Uterus (tissue), 4 donors: ENCODE measurements around the gene P2RX7. TPM values are rescaled to one million over a fixed set of nuclear protein-coding genes. Genes with fewer than 3 reads are reported as not detected.

Experiments
- DNase-seq, 2 donors: peaks; one replicate each; pipeline ENCODE4 v3.0.0-alpha.2; 2019 to 2020
- H3K27ac ChIP-seq, 2 donors: fragments of 200-600 bp; sonication (generic); 1 replicate in 1 of 2; 2 replicates in 1 of 2; pipeline ENCODE4 v1.5.1; 2016 to 2018
- H3K27me3 ChIP-seq, 2 donors: fragments of 200-600 bp; sonication (generic); one replicate each; pipeline ENCODE4 v1.5.1; 2018 to 2019; ENCODE audit warnings: control low read depth in 1 of 2
- H3K36me3 ChIP-seq, 2 donors: fragments of 200-600 bp; sonication (generic); one replicate each; pipeline ENCODE4 v1.5.1; 2019; ENCODE audit warnings: control low read depth in 1 of 2
- H3K4me1 ChIP-seq, 2 donors: fragments of 200-600 bp; sonication (generic); one replicate each; pipeline ENCODE4 v1.5.1; 2018 to 2019; ENCODE audit warnings: control low read depth in 1 of 2
- H3K4me3 ChIP-seq, 2 donors: fragments of 200-600 bp; sonication (generic); 1 replicate in 1 of 2; 2 replicates in 1 of 2; pipeline ENCODE4 v1.5.1; 2018 to 2019; ENCODE audit warnings: mild to moderate bottlenecking in 1 of 2
- H3K9me3 ChIP-seq, 2 donors: fragments of 200-600 bp; sonication (generic); one replicate each; pipeline ENCODE4 v1.5.1; 2019; ENCODE audit warnings: control low read depth in 1 of 2
- POLR2A ChIP-seq, 2 donors: fragments of 450-650 bp; IDR thresholded peaks; one replicate each; pipeline ENCODE4 v1.6.1; 2016; ENCODE audit warnings: antibody characterized with exemption in 2 of 2, mild to moderate bottlenecking in 1 of 2, moderate library complexity in 1 of 2
- intact Hi-C: fragments of 100-400 bp; cut with DNase I; formaldehyde crosslinking; loops from one replicate; pipeline ENCODE4 v1.15.1; 2023; ENCODE audit warnings: low total_unique reads
- total RNA-seq, 4 donors: library from RNA; depleted of rRNA in 3 of 4; stranded (reverse); fragments of >200 nt in 3 of 4; gene quantifications; one replicate each; pipeline versions ENCODE4 v1.1.0 to v1.2.4, GENCODE V29; 2014 to 2023
- TF ChIP-seq, protein P1 (sequence below), 4 experiments: fragments of 200-600 bp in 2 of 4; fragments of 450-650 bp in 2 of 4; sonication (generic) in 2 of 4; IDR thresholded peaks; one replicate each; pipeline ENCODE4 v1.5.1; 2016 to 2019; ENCODE audit warnings: antibody characterized with exemption in 4 of 4, mild to moderate bottlenecking in 2 of 4, moderate library complexity in 1 of 4
- donor health status: DM: yes; HTN: yes; CAD: no.

The P2RX7 gene
- total RNA-seq, 4 donors from 2014 or later, result 1.0 to 7.7 (median 3.1) TPM

DNA sequence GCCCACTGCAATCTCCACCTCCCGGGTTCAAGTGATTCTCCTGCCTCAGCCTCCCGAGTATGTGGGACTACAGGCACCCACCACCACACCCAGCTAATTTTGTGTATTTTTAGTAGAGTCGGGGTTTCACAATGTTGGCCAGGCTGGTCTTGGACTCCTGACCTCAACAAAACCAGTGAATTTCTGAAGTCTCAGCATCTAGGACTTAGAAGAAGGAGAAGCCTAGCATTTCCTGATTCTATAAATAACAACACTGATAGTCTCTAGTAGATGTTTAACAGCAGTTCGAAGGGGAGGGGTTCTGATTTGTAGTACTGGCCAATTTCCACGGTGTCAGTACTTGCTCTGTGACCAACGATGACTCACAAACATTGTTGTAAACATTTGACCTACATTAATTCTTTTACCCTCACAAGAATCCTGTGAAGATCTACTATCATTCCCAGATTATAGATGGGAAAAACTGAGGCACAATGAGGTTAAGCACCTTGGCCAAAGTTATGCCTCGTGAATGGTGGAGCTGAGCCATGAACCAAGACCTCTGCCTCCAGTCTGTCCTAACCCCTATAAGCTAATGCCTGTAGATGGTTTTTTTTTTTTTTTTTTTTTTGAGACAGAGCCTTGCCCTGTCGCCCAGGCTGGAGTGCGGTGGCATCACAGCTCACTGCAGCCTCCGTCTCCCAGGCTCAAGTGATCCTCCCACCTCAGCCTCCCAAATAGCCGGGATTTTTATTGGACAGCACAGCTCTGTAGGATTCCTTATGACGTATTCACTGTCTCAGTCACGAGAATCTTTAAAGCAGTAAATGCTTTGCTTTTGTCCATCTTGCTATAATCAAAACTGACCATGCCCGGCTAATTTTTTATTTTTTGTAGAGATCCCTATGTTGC lies 82.4 kb downstream of the P2RX7 start:
- no peak for TF ChIP-seq POLR2A (IDR thresholded peaks at IDR 0.05)
- H3K4me3 ChIP-seq, result no peak overlapping the region
- H3K36me3 ChIP-seq, result no peaks in the 10 kb centered on the region
- peak in 1 of 2 donors; percentile 43 for DNase-seq
- no peaks in the 10 kb centered on the region for H3K27me3 ChIP-seq
- peak overlapping the region; percentile 49 to 56 for H3K27ac ChIP-seq
- H3K4me1 ChIP-seq, result peaks cover 0 to 7% of the 10 kb centered on the region in 2 donors
- intact Hi-C loops, result no loop called here
- no peaks in the 10 kb centered on the region for H3K9me3 ChIP-seq

DNA sequence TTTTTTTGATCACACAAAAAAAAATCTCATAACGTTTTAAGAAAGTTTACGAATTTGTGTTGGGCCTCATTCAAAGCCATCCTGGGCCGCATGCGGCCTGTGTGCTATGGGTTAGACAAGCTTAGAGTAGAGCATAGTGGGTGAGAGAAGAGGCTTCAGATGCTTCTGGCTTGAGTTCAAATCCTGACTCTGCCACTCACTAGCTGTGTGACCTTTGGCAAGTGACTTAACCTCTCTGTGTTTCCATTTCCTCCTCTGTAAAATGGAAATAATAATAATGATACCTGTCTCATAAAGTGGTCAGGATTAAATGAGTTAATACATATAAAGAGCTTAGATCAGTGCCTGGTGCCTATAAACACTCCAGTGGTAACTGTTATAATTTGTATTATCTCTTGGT lies 83.4 kb downstream of the P2RX7 start:
- no peak overlapping the region for H3K4me3 ChIP-seq
- intact Hi-C loops, result no loop called here
- no peak overlapping the region for H3K27ac ChIP-seq
- TF ChIP-seq POLR2A (IDR thresholded peaks at IDR 0.05), result no peak
- peaks cover 0 to 7% of the 10 kb centered on the region in 2 donors for H3K4me1 ChIP-seq
- DNase-seq, result no peak
- no peaks in the 10 kb centered on the region for H3K27me3 ChIP-seq
- H3K36me3 ChIP-seq, result no peaks in the 10 kb centered on the region
- H3K9me3 ChIP-seq, result no peaks in the 10 kb centered on the region

DNA sequence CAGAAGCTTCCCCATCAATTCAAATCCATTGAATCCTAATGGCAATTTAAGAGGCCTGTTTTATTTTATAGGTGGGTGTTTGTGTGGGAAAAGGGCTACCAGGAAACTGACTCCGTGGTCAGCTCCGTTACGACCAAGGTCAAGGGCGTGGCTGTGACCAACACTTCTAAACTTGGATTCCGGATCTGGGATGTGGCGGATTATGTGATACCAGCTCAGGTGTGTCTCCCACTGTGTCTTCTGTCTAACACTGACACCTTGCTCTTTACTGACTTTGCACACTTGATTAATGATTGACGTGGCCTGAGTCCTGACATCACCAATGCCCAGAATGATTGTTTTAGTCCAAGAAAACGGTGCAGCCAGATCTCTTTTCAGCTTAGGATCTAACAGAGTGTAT lies 84.4 kb downstream of the P2RX7 start:
- no peaks in the 10 kb centered on the region for H3K36me3 ChIP-seq
- intact Hi-C loops, result no loop called here

DNA sequence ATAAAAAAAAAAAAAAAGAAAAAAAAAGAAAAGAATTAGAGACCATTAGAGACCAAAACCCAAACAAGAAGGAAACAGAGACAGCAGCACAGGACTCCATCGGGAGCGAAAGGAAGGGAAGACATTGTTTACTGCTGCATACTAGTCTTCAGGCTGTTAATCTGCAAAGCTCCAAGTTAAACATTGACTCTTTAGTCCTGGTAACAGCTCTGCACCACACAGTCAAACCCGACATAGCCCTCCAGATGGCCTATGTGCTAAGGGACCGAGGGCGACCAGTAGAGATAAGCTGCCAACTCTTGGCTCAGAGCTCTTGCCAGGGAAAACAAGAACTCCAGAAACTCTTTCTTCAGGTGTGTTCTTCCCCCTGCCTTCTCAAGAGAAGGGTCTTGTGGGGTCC lies 85.1 kb downstream of the P2RX7 start:
- Histone ChIP-seq H3K27ac (no peak overlapping the region), H3K9me3 (no peaks in the 10 kb centered on the region), H3K27me3 (no peaks in the 10 kb centered on the region), H3K36me3 (no peaks in the 10 kb centered on the region), H3K4me3 (no peak overlapping the region), H3K4me1 (peaks cover 0 to 7% of the 10 kb centered on the region in 2 donors)
- no peak for TF ChIP-seq POLR2A (IDR thresholded peaks at IDR 0.05)
- intact Hi-C loops, result no loop called here
- DNase-seq, result no peak

More for the DNA sequence above, 84.4 kb downstream of the P2RX7 start:
- TF ChIP-seq, protein P1, sequence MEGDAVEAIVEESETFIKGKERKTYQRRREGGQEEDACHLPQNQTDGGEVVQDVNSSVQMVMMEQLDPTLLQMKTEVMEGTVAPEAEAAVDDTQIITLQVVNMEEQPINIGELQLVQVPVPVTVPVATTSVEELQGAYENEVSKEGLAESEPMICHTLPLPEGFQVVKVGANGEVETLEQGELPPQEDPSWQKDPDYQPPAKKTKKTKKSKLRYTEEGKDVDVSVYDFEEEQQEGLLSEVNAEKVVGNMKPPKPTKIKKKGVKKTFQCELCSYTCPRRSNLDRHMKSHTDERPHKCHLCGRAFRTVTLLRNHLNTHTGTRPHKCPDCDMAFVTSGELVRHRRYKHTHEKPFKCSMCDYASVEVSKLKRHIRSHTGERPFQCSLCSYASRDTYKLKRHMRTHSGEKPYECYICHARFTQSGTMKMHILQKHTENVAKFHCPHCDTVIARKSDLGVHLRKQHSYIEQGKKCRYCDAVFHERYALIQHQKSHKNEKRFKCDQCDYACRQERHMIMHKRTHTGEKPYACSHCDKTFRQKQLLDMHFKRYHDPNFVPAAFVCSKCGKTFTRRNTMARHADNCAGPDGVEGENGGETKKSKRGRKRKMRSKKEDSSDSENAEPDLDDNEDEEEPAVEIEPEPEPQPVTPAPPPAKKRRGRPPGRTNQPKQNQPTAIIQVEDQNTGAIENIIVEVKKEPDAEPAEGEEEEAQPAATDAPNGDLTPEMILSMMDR (IDR thresholded peaks at IDR 0.05), result no peak
- TF ChIP-seq POLR2A (IDR thresholded peaks at IDR 0.05), result no peak
- H3K9me3 ChIP-seq, result no peaks in the 10 kb centered on the region
- no peaks in the 10 kb centered on the region for H3K27me3 ChIP-seq
- no peak overlapping the region for H3K4me3 ChIP-seq
- H3K4me1 ChIP-seq, result peaks cover 0 to 7% of the 10 kb centered on the region in 2 donors
- DNase-seq, result no peak
- H3K27ac ChIP-seq, result no peak overlapping the region

DNA sequence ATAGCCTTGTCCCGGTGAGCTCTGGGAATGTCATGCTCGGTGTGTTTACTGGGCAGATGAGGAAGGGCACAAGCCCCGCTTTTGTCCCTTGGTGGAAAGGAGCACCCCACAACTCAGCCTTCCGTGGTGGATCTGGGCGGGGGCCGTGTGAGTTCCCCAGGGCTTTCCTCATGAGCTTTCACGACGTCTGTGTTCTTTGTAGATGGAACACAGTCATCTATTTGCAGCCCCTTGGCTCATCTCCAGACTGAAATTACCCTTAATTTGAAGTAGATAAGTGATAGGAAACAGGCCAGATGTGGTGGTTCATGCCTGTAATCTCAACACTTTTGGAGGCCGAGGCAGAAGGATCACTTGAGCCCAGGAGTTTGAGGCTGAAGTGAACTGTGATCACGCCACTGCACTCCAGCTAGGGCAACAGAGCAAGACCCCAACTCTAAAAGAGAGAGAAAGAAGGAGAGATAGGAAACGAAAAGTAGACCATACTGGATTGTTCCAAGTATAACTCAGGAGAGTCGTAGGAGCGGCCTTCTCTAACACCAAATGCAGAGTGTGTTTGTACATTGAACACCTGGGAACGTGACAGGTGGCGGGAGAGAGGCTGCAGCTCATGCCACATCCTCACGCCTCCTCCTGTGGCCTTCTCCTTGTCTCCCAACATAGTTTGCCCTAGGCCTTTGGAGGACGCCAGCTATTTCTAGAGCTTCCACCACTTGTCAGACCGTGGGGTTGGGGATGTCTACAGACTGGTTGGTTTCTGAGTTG lies 86.1 kb downstream of the P2RX7 start:
- H3K27me3 ChIP-seq, result no peaks in the 10 kb centered on the region
- no peak overlapping the region for H3K4me3 ChIP-seq
- intact Hi-C loops, result no loop called here
- H3K36me3 ChIP-seq, result no peaks in the 10 kb centered on the region
- TF ChIP-seq POLR2A (IDR thresholded peaks at IDR 0.05), result no peak
- TF ChIP-seq, protein P1 (IDR thresholded peaks at IDR 0.05), result no peak
- DNase-seq, result no peak
- H3K27ac ChIP-seq, result no peak overlapping the region
- H3K4me1 ChIP-seq, result peaks cover 0 to 7% of the 10 kb centered on the region in 2 donors
- H3K9me3 ChIP-seq, result no peaks in the 10 kb centered on the region

DNA sequence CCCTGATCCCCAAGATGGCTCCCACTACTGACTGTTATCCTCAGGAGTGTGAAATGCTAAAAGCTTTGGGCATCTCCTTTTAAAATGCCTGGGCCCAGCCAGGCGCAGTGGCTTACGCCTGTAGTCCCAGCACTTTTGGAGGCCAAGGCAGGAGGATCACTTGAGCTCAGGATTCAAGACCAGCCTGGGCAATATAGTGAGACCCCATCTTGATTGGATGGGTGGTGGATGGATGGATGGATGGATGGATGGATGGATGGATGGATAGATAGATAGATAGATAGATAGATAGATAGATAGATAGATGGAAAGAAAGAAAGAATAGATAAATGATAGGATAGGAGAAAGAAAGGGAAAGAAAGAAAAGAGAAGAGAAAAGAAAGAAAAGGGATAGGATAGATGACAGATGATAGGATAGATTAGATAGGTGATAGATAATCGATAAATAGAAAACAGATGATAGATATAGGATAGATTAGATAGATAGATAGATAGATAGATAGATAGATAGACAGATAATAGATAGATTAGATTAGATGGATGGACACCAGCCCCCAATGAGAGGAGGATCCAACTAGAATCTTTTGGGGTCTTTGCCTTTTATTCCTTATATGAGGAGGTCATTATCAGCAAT lies 86.8 kb downstream of the P2RX7 start:
- DNase-seq, result no peak
- Histone ChIP-seq H3K27me3 (no peaks in the 10 kb centered on the region), H3K27ac (no peak overlapping the region), H3K4me1 (peaks cover 0 to 5% of the 10 kb centered on the region in 2 donors), H3K4me3 (no peak overlapping the region), H3K9me3 (no peaks in the 10 kb centered on the region), H3K36me3 (no peaks in the 10 kb centered on the region)
- TF ChIP-seq, protein P1 (IDR thresholded peaks at IDR 0.05), result no peak
- no peak for TF ChIP-seq POLR2A (IDR thresholded peaks at IDR 0.05)
- intact Hi-C loops, result no loop called here
